Pancreas (tissue), 10 donors: ENCODE data around the gene ETV3L. TPM values are rescaled to one million over a fixed set of nuclear protein-coding genes. Genes with fewer than 3 reads are reported as not detected.

Source experiments
- ATAC-seq, 4 donors: fragments of 200-7000 bp; cut with Tn5 transposase; one replicate each; pipeline versions ENCODE4 v1.8.0 to v1.9.1; 2020; ENCODE audit warnings: mild to moderate bottlenecking in 4 of 4, moderate library complexity in 4 of 4
- DNase-seq, 6 donors: peaks; one replicate each; pipeline ENCODE4 v3.0.0-alpha.2; 2020
- FAIRE-seq: peaks from 2 replicates; lab custom pipeline; 2012; peaks lifted over from hg19 to GRCh38; lab: Jason Lieb, UNC
- H3K27ac ChIP-seq, 4 donors: fragments of 200-600 bp; sonication (generic); 1 replicate in 3 of 4; 2 replicates in 1 of 4; pipeline versions ENCODE4 v1.5.0 to v1.8.0; 2020
- H3K27me3 ChIP-seq, 4 donors: fragments of 200-600 bp; one replicate each; pipeline ENCODE4 v1.8.0; 2021
- H3K36me3 ChIP-seq, 3 donors: fragments of 200-600 bp; sonication (generic) in 1 of 3; one replicate each; pipeline versions ENCODE4 v1.5.0 to v1.8.0; 2020 to 2021
- H3K4me1 ChIP-seq, 3 donors: fragments of 200-600 bp; one replicate each; pipeline ENCODE4 v1.8.0; 2021
- H3K4me3 ChIP-seq, 4 donors: fragments of 200-600 bp; sonication (generic) in 2 of 4; one replicate each; pipeline versions ENCODE4 v1.5.0 to v1.8.0; 2020 to 2021
- H3K9me3 ChIP-seq, 4 donors: fragments of 200-600 bp; one replicate each; pipeline ENCODE4 v1.8.0; 2021
- CTCF ChIP-seq, 4 donors: fragments of 200-600 bp; sonication (generic) in 3 of 4; IDR thresholded peaks; one replicate each; pipeline versions ENCODE4 v1.5.0 to v1.8.0; 2021; ENCODE audit warnings: antibody characterized with exemption in 4 of 4
- WGBS, 2 donors: extraction: QIAGEN DNeasy Blood & Tissue Kit; methylation state at CpG; one replicate each; pipeline ENCODE4 v1.1.7; 2013; 5-methylcytosine and 5-hydroxymethylcytosine counted together
- intact Hi-C, 3 donors: fragments of 100-400 bp; cut with DNase I; formaldehyde crosslinking; loops; one replicate each; pipeline versions ENCODE4 v1.11.1 to v1.14.2; 2022
- polyA plus RNA-seq, 2 donors: library from polyadenylated mRNA; stranded (reverse); fragments of 200-250 nt; gene quantifications; one replicate each; pipeline ENCODE4 v1.2.3, GENCODE V29; 2013
- total RNA-seq, 6 donors: library from RNA; stranded (reverse); fragmentation: NEBNext Ultra II Directional in 4 of 6; extraction: Animal tissue kit (Norgen Biotek cat#: 25700) in 4 of 6; gene quantifications; one replicate each; pipeline versions ENCODE4 v1.2.1 to v1.2.4, GENCODE V29; 2021 to 2023
- donor health status: healthy with polysubstance abuse.
- donor health status: DM: no; HTN: no; CAD: no; lungs with moderate emphysema.
- donor health status: DM: no; HTN: no; CAD: no.
- donor health status: control.
- donor health status: control.
- donor health status: Bipolar disorder and iron deficiency.
- donor health status: DM: yes; HTN: yes; CAD: no.
- donor health status: DM: no; HTN: no; CAD: no.
- donor health status: DM: no; HTN: no; CAD: no.
- donor health status: DM: yes; HTN: yes; CAD: no.

The ETV3L gene
- not detected for total RNA-seq
- under 1 TPM in 1 of 2 donors, not detected in 1; 0.14 TPM for polyA plus RNA-seq

- no peaks in the 10 kb centered on the region for H3K36me3 ChIP-seq
- 70 to 86% methylated on average over 3 of the region's 3 CpGs for WGBS, 2 donors
- DNase-seq (no peak), FAIRE-seq (no peak), ATAC-seq (peak in 1 of 4 donors; percentile 58)
- H3K4me3 ChIP-seq: no peak within 1 kb of the TSS
- intact Hi-C loops: loop anchor here in 1 of 3 donors (10.0 kb wide), 1 partner anchor 395 kb away; no protein-coding TSS in a partner anchor
- H3K9me3 ChIP-seq: no peaks in the 10 kb centered on the region
- H3K4me1 ChIP-seq: no peaks in the 10 kb centered on the region
- H3K27me3 ChIP-seq: no peaks in the 10 kb centered on the region
- TF ChIP-seq CTCF (IDR thresholded peaks at IDR 0.05): no peak
- H3K27ac ChIP-seq: no peak within 1 kb of the TSS
Observed at GRCh38 chr1:157099633-157100009, at the start of gene ETV3L. ETV3L (minus strand) TSS chr1:157099808; CDS start chr1:157099523, 285 bp downstream.

DNA sequence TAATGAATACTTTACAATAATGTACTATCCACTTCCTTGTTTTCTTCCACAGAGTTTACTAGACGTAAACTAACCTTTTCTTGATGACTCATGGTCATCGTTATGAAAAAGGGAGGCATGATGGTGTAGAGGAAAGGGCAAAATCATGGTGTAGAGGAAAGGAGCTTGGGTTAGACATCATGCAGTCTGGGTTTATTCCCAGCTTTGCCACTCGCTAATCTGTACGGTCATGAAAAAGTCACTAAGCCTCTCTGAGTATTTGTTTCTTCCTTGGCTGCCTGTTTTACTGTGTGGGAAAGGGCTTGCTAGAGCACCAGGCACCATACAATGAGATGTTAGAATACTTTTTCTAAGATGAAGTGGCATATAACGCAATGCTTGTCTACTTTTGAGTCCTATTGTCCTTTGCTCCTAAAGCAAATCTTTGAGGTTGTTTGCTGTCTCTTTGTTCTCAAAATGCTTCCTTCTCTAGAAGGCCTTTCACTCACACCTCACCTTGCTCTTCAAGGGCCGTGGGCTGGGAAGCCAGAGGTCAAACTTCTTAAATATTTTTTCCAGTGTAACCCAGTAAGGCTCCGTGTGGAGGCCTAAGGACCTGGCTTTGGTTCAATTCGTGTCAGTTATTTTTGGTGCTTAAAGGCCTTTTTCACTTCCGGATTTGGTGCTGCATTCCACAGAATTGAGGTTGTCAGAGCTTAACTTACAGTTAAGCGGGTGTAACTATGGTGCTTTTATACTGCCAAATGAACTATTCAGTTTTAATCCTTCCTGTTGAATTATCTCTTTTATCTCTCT is 48.5 kb upstream of the ETV3L start:
- Histone ChIP-seq H3K36me3 (no peaks in the 10 kb centered on the region), H3K4me3 (no peak overlapping the region), H3K4me1 (no peaks in the 10 kb centered on the region), H3K27ac (peak overlapping the region in 1 of 4 donors; percentile 1), H3K27me3 (no peaks in the 10 kb centered on the region), H3K9me3 (no peaks in the 10 kb centered on the region)
- DNase-seq (no peak), FAIRE-seq (no peak), ATAC-seq (peak in 1 of 4 donors; percentile 36)
- intact Hi-C loops: no loop called here
- 59 to 60% methylated on average over 10 of the region's 10 CpGs for WGBS, 2 donors
- no peak for TF ChIP-seq CTCF (IDR thresholded peaks at IDR 0.05)

- DNase-seq (no peak), FAIRE-seq (no peak), ATAC-seq (no peak)
- no peaks in the 10 kb centered on the region for H3K27me3 ChIP-seq
- intact Hi-C loops: no loop called here
- WGBS, 2 donors: 66 to 70% methylated on average over 1 of the region's 1 CpG
- H3K9me3 ChIP-seq: no peaks in the 10 kb centered on the region
- H3K4me3 ChIP-seq: no peak overlapping the region
- no peaks in the 10 kb centered on the region for H3K36me3 ChIP-seq
- TF ChIP-seq CTCF (IDR thresholded peaks at IDR 0.05): no peak
- H3K4me1 ChIP-seq: no peaks in the 10 kb centered on the region
- H3K27ac ChIP-seq: no peak overlapping the region
Observed at GRCh38 chr1:157147037-157147436, 47.4 kb upstream of the ETV3L start.

- Histone ChIP-seq H3K36me3 (no peaks in the 10 kb centered on the region), H3K4me1 (no peaks in the 10 kb centered on the region), H3K27me3 (no peaks in the 10 kb centered on the region), H3K4me3 (no peak overlapping the region), H3K27ac (no peak overlapping the region), H3K9me3 (no peaks in the 10 kb centered on the region)
- WGBS, 2 donors: 55% methylated on average over 3 of the region's 3 CpGs
- FAIRE-seq (no peak), ATAC-seq (no peak), DNase-seq (no peak)
- intact Hi-C loops: no loop called here
- TF ChIP-seq CTCF (IDR thresholded peaks at IDR 0.05): no peak
Observed at GRCh38 chr1:157146244-157146643, 46.6 kb upstream of the ETV3L start.

DNA sequence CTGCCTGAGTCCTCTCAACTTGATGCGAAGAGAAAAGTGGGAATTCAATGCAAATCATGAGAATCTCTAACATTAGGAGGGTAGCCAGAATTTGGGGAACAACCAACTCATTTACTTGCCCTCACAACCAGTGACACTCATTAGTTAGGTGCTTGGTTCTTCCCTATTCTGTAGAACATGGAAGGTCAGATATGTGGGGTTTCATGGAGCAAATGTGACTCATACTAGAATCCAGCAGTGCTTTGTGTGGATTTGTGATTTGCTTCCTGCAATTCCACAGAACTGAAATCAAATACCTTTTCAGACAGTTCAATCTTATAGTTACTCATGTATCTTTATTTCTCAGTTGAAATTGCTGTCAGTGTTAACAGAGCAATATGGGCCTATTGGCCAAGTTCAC is 45.5 kb upstream of the ETV3L start:
- Histone ChIP-seq H3K36me3 (no peaks in the 10 kb centered on the region), H3K27me3 (no peaks in the 10 kb centered on the region), H3K27ac (no peak overlapping the region), H3K4me1 (no peaks in the 10 kb centered on the region), H3K4me3 (no peak overlapping the region), H3K9me3 (no peaks in the 10 kb centered on the region)
- 88 to 96% methylated on average over 1 of the region's 1 CpG for WGBS, 2 donors
- FAIRE-seq (no peak), DNase-seq (no peak), ATAC-seq (no peak)
- intact Hi-C loops: no loop called here
- no peak for TF ChIP-seq CTCF (IDR thresholded peaks at IDR 0.05)
